ENCODE measurements around the gene SMARCAD1.

- no peak for TF ChIP-seq CTCF (IDR thresholded peaks at IDR 0.05)
- no peak for TF ChIP-seq POLR2A (IDR thresholded peaks at IDR 0.05)
- no peak for TF ChIP-seq EP300 (IDR thresholded peaks at IDR 0.05)
These were observed 54.7 kb downstream of the SMARCAD1 start for GRCh38 chr4:94262163-94263016.

Measured in upper lobe of left lung (tissue), 4 donors.